SK-N-SH (cell line): ENCODE data around the gene PTDSS2. TPM values are rescaled to one million over a fixed set of nuclear protein-coding genes. Genes with fewer than 3 reads are reported as not detected.

Experiments
- CTCF ChIA-PET: fragments of 300-600, 350-600 bp; formaldehyde crosslinking; extraction: SDS; loops from one replicate; lab custom pipeline; 2021; lab: Yijun Ruan, JAX
- POLR2A ChIA-PET: fragments of 350-600 bp; sonication (Branson Sonifier 250); formaldehyde crosslinking; extraction: SDS; loops from one replicate; lab custom pipeline; 2020; ENCODE audit warnings: antibody characterized with exemption, inconsistent platforms; lab: Yijun Ruan, JAX
- DNase-seq: peaks from one replicate; pipeline ENCODE4 v3.0.0; 2012
- H2AFZ ChIP-seq: fragments of 200-600 bp; sonication (generic); 2 replicates; pipeline ENCODE4 v1.8.1; 2016; ENCODE audit warnings: antibody characterized with exemption, mild to moderate bottlenecking, low read depth
- H3F3A ChIP-seq: fragments of 200-600 bp; sonication (generic); replicated peaks from 2 replicates; pipeline ENCODE3; 2016; ENCODE audit warnings: antibody characterized with exemption, mild to moderate bottlenecking; ENCODE audit not compliant: insufficient read depth
- H3K27ac ChIP-seq, 2 experiments: fragments of 200-500 bp in 1 of 2; fragments of 200-600 bp in 1 of 2; sonication (Bioruptor generic) in 1 of 2; sonication (generic), shearing (Covaris generic) in 1 of 2; 2 replicates each; pipeline versions ENCODE4 v1.5.1 to v1.6.1; 2014 to 2016; ENCODE audit warnings: low read depth in 2 of 2, inconsistent platforms in 1 of 2, low read length in 1 of 2, mild to moderate bottlenecking in 1 of 2, mixed read lengths in 1 of 2
- H3K27me3 ChIP-seq: fragments of 200-600 bp; sonication (generic), shearing (Covaris generic); 2 replicates; pipeline ENCODE4 v1.6.1; 2016; ENCODE audit warnings: mixed run types; ENCODE audit not compliant: insufficient read depth
- H3K36me3 ChIP-seq, 2 experiments: fragments of 200-500 bp in 1 of 2; fragments of 200-600 bp in 1 of 2; sonication (Bioruptor generic) in 1 of 2; sonication (generic) in 1 of 2; replicated peaks in 1 of 2; 2 replicates each; pipeline versions ENCODE3 to v1.5.1; 2014 to 2016; ENCODE audit warnings: low read length in 1 of 2, mild to moderate bottlenecking in 1 of 2; ENCODE audit not compliant: insufficient read depth in 2 of 2, control insufficient read depth in 1 of 2
- H3K4me1 ChIP-seq, 2 experiments: fragments of 200-500 bp in 1 of 2; fragments of 200-600 bp in 1 of 2; sonication (Bioruptor generic) in 1 of 2; sonication (generic), shearing (Covaris generic) in 1 of 2; 2 replicates each; pipeline versions ENCODE4 v1.5.1 to v1.6.1; 2014 to 2016; ENCODE audit warnings: low read depth in 1 of 2, low read length in 1 of 2, mixed run types in 1 of 2; ENCODE audit not compliant: insufficient read depth in 2 of 2, control insufficient read depth in 1 of 2
- H3K4me2 ChIP-seq: fragments of 200-600 bp; sonication (generic), shearing (Covaris generic); 2 replicates; pipeline ENCODE4 v1.6.1; 2017; ENCODE audit warnings: mixed run types
- H3K4me3 ChIP-seq, 2 experiments: fragments of 200-500 bp in 1 of 2; fragments of 200-600 bp in 1 of 2; sonication (Bioruptor generic) in 1 of 2; sonication (generic), shearing (Covaris generic) in 1 of 2; 2 replicates each; pipeline versions ENCODE4 v1.5.1 to v1.8.1; 2014 to 2016; ENCODE audit warnings: low read depth in 2 of 2, inconsistent platforms in 1 of 2, low read length in 1 of 2, mild to moderate bottlenecking in 1 of 2, mixed read lengths in 1 of 2, moderate library complexity in 1 of 2
- H3K79me2 ChIP-seq: fragments of 200-600 bp; sonication (generic); 2 replicates; pipeline ENCODE4 v1.8.1; 2017; ENCODE audit warnings: mild to moderate bottlenecking; ENCODE audit not compliant: insufficient read depth
- H3K9ac ChIP-seq: fragments of 200-600 bp; sonication (generic); 2 replicates; pipeline ENCODE4 v1.6.1; 2017; ENCODE audit warnings: mixed run types
- H3K9me2 ChIP-seq: fragments of 200-600 bp; sonication (generic); 2 replicates; pipeline ENCODE4 v1.6.1; 2017; ENCODE audit warnings: mixed run types
- H3K9me3 ChIP-seq: fragments of 200-600 bp; sonication (generic); 2 replicates; pipeline ENCODE4 v1.6.1; 2017; ENCODE audit warnings: mixed run types, mild to moderate bottlenecking, moderate library complexity
- H4K20me1 ChIP-seq: fragments of 200-600 bp; sonication (generic); 2 replicates; pipeline ENCODE4 v1.6.1; 2017; ENCODE audit warnings: mild to moderate bottlenecking, mixed run types; ENCODE audit not compliant: insufficient read depth
- CHD2 ChIP-seq: fragments of 150-350 bp; IDR thresholded peaks from 2 replicates; pipeline ENCODE4 v1.6.1; 2018; ENCODE audit warnings: low read length; ENCODE audit not compliant: partially characterized antibody
- ELF1 ChIP-seq: IDR thresholded peaks from 2 replicates; pipeline ENCODE4 v1.4.0; 2012
- EP300 ChIP-seq, 2 experiments: IDR thresholded peaks; 2 replicates each; pipeline versions ENCODE4 v1.4.0 to v1.6.1; 2012; ENCODE audit warnings: borderline replicate concordance in 1 of 2, low read depth in 1 of 2, low read length in 1 of 2
- FOXJ3 ChIP-seq: sonication (generic); formaldehyde crosslinking; IDR thresholded peaks from 2 replicates; pipeline ENCODE4 v1.5.1; 2020; ENCODE audit warnings: mild to moderate bottlenecking, missing genetic modification reagents
- FOXM1 ChIP-seq: IDR thresholded peaks from 2 replicates; pipeline ENCODE4 v1.4.0; 2012; ENCODE audit warnings: low read depth, mild to moderate bottlenecking
- JUND ChIP-seq: IDR thresholded peaks from 2 replicates; pipeline ENCODE4 v1.4.0; 2012
- MAX ChIP-seq: IDR thresholded peaks from 2 replicates; pipeline ENCODE4 v1.4.0; 2012; ENCODE audit warnings: low read depth
- NFIC ChIP-seq: IDR thresholded peaks from 2 replicates; pipeline ENCODE4 v1.4.0; 2012; ENCODE audit warnings: borderline replicate concordance
- RCOR1 ChIP-seq: fragments of 150-350 bp; IDR thresholded peaks from 2 replicates; pipeline ENCODE4 v1.6.1; 2017; ENCODE audit warnings: antibody characterized with exemption, low read length
- REST ChIP-seq: IDR thresholded peaks from 2 replicates; pipeline ENCODE4 v1.6.1; 2012; ENCODE audit warnings: mild to moderate bottlenecking, low read depth, low read length, moderate library complexity
- RFX5 ChIP-seq: IDR thresholded peaks from 2 replicates; pipeline ENCODE4 v1.6.1; 2012; ENCODE audit warnings: mild to moderate bottlenecking, improper control_type of control experiment, low read length
- SMC3 ChIP-seq: IDR thresholded peaks from 2 replicates; pipeline ENCODE4 v1.6.1; 2012; ENCODE audit warnings: low read depth, low read length, improper control_type of control experiment
- TCF12 ChIP-seq: IDR thresholded peaks from 2 replicates; pipeline ENCODE4 v1.4.0; 2012
- TEAD4 ChIP-seq: IDR thresholded peaks from 2 replicates; pipeline ENCODE4 v1.4.0; 2012; ENCODE audit warnings: mild to moderate bottlenecking, borderline replicate concordance; ENCODE audit not compliant: insufficient read depth
- YY1 ChIP-seq: IDR thresholded peaks from 2 replicates; pipeline ENCODE4 v1.4.0; 2012; ENCODE audit warnings: low read depth, mild to moderate bottlenecking
- WGBS: methylation state at CpG from one replicate; pipeline ENCODE4 v1.1.6; 2017; ENCODE audit warnings: low lambda C conversion rate; 5-methylcytosine and 5-hydroxymethylcytosine counted together
- polyA plus RNA-seq, 3 experiments: library from polyadenylated mRNA; depleted of rRNA; stranded (reverse); fragments of >200 nt; gene quantifications; 2 replicates each; pipeline ENCODE4 v1.2.3, GENCODE V29; 2012
- TF ChIP-seq, protein P1 (sequence below): IDR thresholded peaks from 2 replicates; pipeline ENCODE4 v1.4.0; 2012; ENCODE audit warnings: low read depth, borderline replicate concordance
- TF ChIP-seq, protein P2 (sequence below): fragments of 200-600 bp; sonication (generic); IDR thresholded peaks from 2 replicates; pipeline ENCODE4 v1.6.1; 2017; ENCODE audit warnings: antibody characterized with exemption, mild to moderate bottlenecking, moderate library complexity

PTDSS2 gene
- polyA plus RNA-seq, 1 of the 3 experiments (the other 2 are of a cell fraction), result 28.6 TPM

GRCh38 chr11:497565-498296 is 47.7 kb downstream of the PTDSS2 start:
- Histone ChIP-seq H3K36me3 (peaks cover 16 to 75% of the 10 kb centered on the region in 2 experiments), H3K27ac (no peak overlapping the region; a peak in 1 of 4 replicates), H3F3A (peaks cover 5% of the 10 kb centered on the region), H3K9me2 (no peaks in the 10 kb centered on the region), H2AFZ (no peak overlapping the region), H3K4me2 (no peak overlapping the region), H3K9me3 (no peaks in the 10 kb centered on the region), H3K4me1 (no peaks in the 10 kb centered on the region; a peak in 1 of 4 replicates), H3K4me3 (no peak overlapping the region), H4K20me1 (0 out of 2 replicates have a peak, but pooled peaks cover 6% of the 10 kb centered on the region), H3K27me3 (no peaks in the 10 kb centered on the region), H3K9ac (no peak overlapping the region), H3K79me2 (peaks cover 13% of the 10 kb centered on the region; the same call in 1 of the 2 replicates)
- ChIA-PET POLR2A (interaction anchor here (1.6 kb wide), 1 partner anchor 9 kb away, joined by 4 read pairs; the partner anchor contains the start of gene RNH1), CTCF (interaction anchor here (1.4 kb wide), 1 partner anchor 9 kb away, joined by 3 read pairs; no protein-coding TSS in a partner anchor)
- TF ChIP-seq REST, result no peak
- no peak for TF ChIP-seq TCF12
- no peak for DNase-seq
- 97% methylated on average over 29 of the region's 31 CpGs for WGBS

GRCh38 chr11:498297-499181 is 48.5 kb downstream of the PTDSS2 start:
- ChIA-PET CTCF (interaction anchor here (1.3 to 1.4 kb wide), 2 partner anchors 8 to 20 kb away, joined by 3 to 5 read pairs; no protein-coding TSS in a partner anchor), POLR2A (interaction anchor here (0.6 to 1.6 kb wide), 2 partner anchors 8 to 67 kb away, joined by 3 to 4 read pairs; partner anchors contain the start of gene RNH1)
- peaks cover 15% of the 10 kb centered on the region; the same call in 1 of the 2 replicates for H3K79me2 ChIP-seq
- no peak overlapping the region; a peak in 1 of 4 replicates for H3K27ac ChIP-seq
- peaks cover 5% of the 10 kb centered on the region for H3F3A ChIP-seq
- no peak overlapping the region for H3K4me3 ChIP-seq
- no peaks in the 10 kb centered on the region for H3K27me3 ChIP-seq
- no peak for TF ChIP-seq JUND
- TF ChIP-seq, protein P1, sequence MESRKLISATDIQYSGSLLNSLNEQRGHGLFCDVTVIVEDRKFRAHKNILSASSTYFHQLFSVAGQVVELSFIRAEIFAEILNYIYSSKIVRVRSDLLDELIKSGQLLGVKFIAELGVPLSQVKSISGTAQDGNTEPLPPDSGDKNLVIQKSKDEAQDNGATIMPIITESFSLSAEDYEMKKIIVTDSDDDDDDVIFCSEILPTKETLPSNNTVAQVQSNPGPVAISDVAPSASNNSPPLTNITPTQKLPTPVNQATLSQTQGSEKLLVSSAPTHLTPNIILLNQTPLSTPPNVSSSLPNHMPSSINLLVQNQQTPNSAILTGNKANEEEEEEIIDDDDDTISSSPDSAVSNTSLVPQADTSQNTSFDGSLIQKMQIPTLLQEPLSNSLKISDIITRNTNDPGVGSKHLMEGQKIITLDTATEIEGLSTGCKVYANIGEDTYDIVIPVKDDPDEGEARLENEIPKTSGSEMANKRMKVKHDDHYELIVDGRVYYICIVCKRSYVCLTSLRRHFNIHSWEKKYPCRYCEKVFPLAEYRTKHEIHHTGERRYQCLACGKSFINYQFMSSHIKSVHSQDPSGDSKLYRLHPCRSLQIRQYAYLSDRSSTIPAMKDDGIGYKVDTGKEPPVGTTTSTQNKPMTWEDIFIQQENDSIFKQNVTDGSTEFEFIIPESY, result no peak
- no peak for TF ChIP-seq RCOR1
- no peak for TF ChIP-seq RFX5
- TF ChIP-seq NFIC, result no peak
- no peak for TF ChIP-seq CHD2
- TF ChIP-seq, protein P2, sequence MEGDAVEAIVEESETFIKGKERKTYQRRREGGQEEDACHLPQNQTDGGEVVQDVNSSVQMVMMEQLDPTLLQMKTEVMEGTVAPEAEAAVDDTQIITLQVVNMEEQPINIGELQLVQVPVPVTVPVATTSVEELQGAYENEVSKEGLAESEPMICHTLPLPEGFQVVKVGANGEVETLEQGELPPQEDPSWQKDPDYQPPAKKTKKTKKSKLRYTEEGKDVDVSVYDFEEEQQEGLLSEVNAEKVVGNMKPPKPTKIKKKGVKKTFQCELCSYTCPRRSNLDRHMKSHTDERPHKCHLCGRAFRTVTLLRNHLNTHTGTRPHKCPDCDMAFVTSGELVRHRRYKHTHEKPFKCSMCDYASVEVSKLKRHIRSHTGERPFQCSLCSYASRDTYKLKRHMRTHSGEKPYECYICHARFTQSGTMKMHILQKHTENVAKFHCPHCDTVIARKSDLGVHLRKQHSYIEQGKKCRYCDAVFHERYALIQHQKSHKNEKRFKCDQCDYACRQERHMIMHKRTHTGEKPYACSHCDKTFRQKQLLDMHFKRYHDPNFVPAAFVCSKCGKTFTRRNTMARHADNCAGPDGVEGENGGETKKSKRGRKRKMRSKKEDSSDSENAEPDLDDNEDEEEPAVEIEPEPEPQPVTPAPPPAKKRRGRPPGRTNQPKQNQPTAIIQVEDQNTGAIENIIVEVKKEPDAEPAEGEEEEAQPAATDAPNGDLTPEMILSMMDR, result no peak
- no peak for TF ChIP-seq EP300 (IDR thresholded peaks at IDR 0.05; ENCODE audit: borderline replicate concordance in 1 of 2, low read depth in 1 of 2, low read length in 1 of 2)
- no peak for TF ChIP-seq FOXJ3
- no peak for TF ChIP-seq FOXM1
- TF ChIP-seq SMC3, result no peak
- no peak for TF ChIP-seq MAX
- no peak for TF ChIP-seq TEAD4
- TF ChIP-seq ELF1, result no peak
- TF ChIP-seq YY1, result no peak
- WGBS, result 96% methylated on average over 16 of the region's 39 CpGs
- H3K9me3 ChIP-seq, result no peaks in the 10 kb centered on the region
- no peaks in the 10 kb centered on the region for H3K9me2 ChIP-seq
- H2AFZ ChIP-seq, result no peak overlapping the region
- DNase-seq, result peak; percentile 28
- H4K20me1 ChIP-seq, result 0 out of 2 replicates have a peak, but pooled peaks cover 7% of the 10 kb centered on the region
- peaks cover 16 to 71% of the 10 kb centered on the region in 2 experiments for H3K36me3 ChIP-seq
- H3K4me1 ChIP-seq, result no peaks in the 10 kb centered on the region; a peak in 1 of 4 replicates
- H3K9ac ChIP-seq, result no peak overlapping the region
- no peak overlapping the region for H3K4me2 ChIP-seq
